Effector memory CD4-positive, alpha-beta T cell (primary cell): Measurements from ENCODE around the gene KIF20A.
"Not testable (repeated sequence)": the region's sequence is repeated elsewhere in the genome, so short reads cannot be mapped to it uniquely, and the experiment has no call there.

Source experiments
- DNase-seq, 3 donors: peaks; one replicate each; pipeline ENCODE4 v3.0.0-alpha.2; 2020
- H3K27ac ChIP-seq: 2 replicates; pipeline ENCODE4 v1.7.0; 2013; ENCODE audit warnings: mild to moderate bottlenecking, low read length, moderate library complexity; ENCODE audit not compliant: insufficient read depth, poor library complexity, severe bottlenecking
- H3K27me3 ChIP-seq: replicated peaks from 2 replicates; pipeline ENCODE4 v1.7.0; 2013; ENCODE audit warnings: mild to moderate bottlenecking, low read length; ENCODE audit not compliant: insufficient read depth, control insufficient read depth, poor library complexity, severe bottlenecking
- H3K36me3 ChIP-seq: 2 replicates; pipeline ENCODE4 v1.7.0; 2013; ENCODE audit warnings: mild to moderate bottlenecking, low read length, moderate library complexity; ENCODE audit not compliant: control insufficient read depth, insufficient read depth
- H3K4me1 ChIP-seq: 2 replicates; pipeline ENCODE4 v1.7.0; 2013; ENCODE audit warnings: low read length, mild to moderate bottlenecking; ENCODE audit not compliant: control insufficient read depth, insufficient read depth, poor library complexity, severe bottlenecking
- H3K4me3 ChIP-seq: 2 replicates; pipeline ENCODE4 v1.7.0; 2013; ENCODE audit warnings: low read length, low read depth, mild to moderate bottlenecking; ENCODE audit not compliant: insufficient read depth, poor library complexity, severe bottlenecking
- H3K9me3 ChIP-seq: 2 replicates; pipeline ENCODE4 v1.7.0; 2013; ENCODE audit warnings: mild to moderate bottlenecking, low read length, moderate library complexity; ENCODE audit not compliant: control insufficient read depth

The KIF20A gene

GRCh38 chr5:138155977-138156376 lies 22.9 kb upstream of the KIF20A start:
- H3K36me3 ChIP-seq, result peaks cover 34% of the 10 kb centered on the region
- H3K27ac ChIP-seq, H3K4me3 ChIP-seq, DNase-seq, H3K27me3 ChIP-seq, H3K4me1 ChIP-seq, H3K9me3 ChIP-seq: not testable (repeated sequence)

DNA sequence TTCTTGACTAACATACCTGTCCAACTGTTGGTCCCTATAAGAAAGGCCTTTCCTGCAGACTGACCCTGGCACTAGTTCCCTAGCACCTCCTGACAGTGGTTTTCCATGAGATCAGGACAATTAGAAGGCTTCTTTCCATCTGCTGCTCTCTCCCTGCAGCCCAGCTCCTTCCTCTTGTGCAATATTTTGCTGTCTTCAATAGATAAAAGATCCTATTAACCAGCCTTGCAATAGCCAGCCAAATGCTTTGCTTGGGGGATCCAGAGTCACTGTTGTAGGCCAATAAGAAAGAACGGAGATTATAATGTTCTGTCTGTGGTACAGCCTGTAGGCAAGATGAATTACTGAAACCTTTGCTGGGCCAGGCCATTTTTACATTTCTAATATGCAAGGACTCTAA lies 21.3 kb upstream of the KIF20A start:
- no peaks in the 10 kb centered on the region for H3K4me1 ChIP-seq
- H3K27me3 ChIP-seq, result no peaks in the 10 kb centered on the region
- no peak overlapping the region for H3K27ac ChIP-seq
- H3K9me3 ChIP-seq, result no peaks in the 10 kb centered on the region
- DNase-seq, result no peak
- no peak overlapping the region for H3K4me3 ChIP-seq
- peaks cover 51% of the 10 kb centered on the region for H3K36me3 ChIP-seq

DNA sequence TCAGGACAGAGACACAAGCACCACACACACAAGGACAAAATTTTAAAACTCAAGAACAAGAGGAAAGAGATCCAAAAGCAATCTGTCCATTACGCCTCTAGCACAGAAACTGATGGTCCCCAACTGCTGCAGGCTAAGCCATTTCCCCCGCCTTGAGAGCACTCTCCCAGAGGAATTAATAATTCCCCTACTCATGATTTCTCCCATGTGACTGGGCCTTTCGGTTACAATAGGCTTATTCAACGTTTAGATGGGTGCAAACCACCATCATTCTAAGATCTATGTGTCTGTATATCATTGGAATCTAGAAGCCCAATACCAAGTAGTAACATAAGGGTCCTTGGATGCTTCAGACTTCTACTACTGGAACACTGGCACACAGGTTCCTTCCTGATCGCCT lies 19.2 kb upstream of the KIF20A start:
- H3K4me1 ChIP-seq, result no peaks in the 10 kb centered on the region
- H3K9me3 ChIP-seq, result no peaks in the 10 kb centered on the region
- no peak overlapping the region for H3K27ac ChIP-seq
- H3K4me3 ChIP-seq, result no peak overlapping the region
- no peaks in the 10 kb centered on the region for H3K27me3 ChIP-seq
- H3K36me3 ChIP-seq, result peaks cover 71% of the 10 kb centered on the region
- no peak for DNase-seq

DNA sequence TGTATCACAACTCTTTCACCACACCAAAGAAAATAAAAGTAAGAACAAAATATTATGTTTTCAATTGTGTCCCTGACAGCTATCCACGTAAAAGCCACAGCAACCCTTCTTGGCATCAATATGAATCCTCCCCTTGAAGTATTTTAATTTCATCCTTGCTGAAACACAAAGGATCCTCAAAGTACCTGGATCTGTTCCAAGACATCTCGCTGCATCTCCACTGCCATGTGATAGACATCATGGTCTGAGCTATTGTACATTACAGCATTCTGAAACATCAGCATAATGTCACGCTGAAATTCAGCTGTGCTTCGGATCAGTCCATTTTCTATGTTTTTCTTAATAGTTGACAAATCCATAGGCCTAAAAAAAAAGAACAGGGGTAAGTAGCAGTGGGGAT lies 18.2 kb upstream of the KIF20A start:
- H3K9me3 ChIP-seq, result no peaks in the 10 kb centered on the region
- no peak for DNase-seq
- no peaks in the 10 kb centered on the region for H3K4me1 ChIP-seq
- H3K27ac ChIP-seq, result no peak overlapping the region
- no peak overlapping the region for H3K4me3 ChIP-seq
- H3K27me3 ChIP-seq, result no peaks in the 10 kb centered on the region
- peaks cover 81% of the 10 kb centered on the region for H3K36me3 ChIP-seq

DNA sequence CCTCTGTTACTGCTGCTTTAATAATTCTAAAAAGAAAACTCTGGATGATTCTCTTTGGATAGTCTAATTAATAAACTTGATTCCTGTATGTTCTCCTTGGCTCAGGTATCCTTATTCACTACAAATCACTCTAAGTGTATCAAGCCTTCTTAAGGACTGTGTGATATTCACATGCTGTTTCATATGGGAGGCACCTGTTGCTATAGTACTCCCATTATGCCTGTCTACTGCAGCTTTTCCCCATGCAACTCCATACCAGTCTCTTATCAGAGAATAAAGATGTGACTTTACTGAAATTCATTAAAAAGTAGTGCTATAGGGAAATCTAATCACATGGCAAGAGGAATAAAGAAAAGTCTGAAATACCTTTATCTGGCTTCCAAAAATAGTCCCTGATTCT lies 15.2 kb upstream of the KIF20A start:
- no peaks in the 10 kb centered on the region for H3K4me1 ChIP-seq
- no peaks in the 10 kb centered on the region for H3K9me3 ChIP-seq
- no peak overlapping the region for H3K4me3 ChIP-seq
- H3K36me3 ChIP-seq, result peaks cover 97% of the 10 kb centered on the region
- DNase-seq, result no peak
- H3K27me3 ChIP-seq, result no peaks in the 10 kb centered on the region
- H3K27ac ChIP-seq, result no peak overlapping the region

DNA sequence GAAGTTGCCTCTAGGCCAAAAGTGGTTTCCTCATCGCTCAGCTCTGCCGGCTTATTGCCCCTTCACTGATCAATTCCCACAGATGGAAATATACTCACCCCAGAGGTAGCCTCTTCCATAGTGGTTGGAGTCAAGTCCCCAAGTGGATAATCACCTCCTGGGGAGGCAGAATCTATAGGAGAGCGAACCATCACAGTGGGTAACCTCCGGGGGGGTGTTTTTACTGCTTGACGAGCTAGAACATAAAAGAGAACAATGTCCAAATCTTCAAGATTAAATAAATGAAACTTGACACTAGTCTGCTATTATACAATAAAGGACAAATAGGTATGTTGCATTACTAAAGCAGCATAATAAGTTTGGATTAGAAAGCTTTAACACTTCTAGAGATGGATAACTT lies 9.8 kb upstream of the KIF20A start:
- peaks cover 86% of the 10 kb centered on the region for H3K36me3 ChIP-seq
- H3K4me1 ChIP-seq, result no peaks in the 10 kb centered on the region
- H3K27me3 ChIP-seq, result no peaks in the 10 kb centered on the region
- no peak overlapping the region for H3K4me3 ChIP-seq
- no peaks in the 10 kb centered on the region for H3K9me3 ChIP-seq
- DNase-seq, result no peak
- no peak overlapping the region for H3K27ac ChIP-seq

- H3K27ac ChIP-seq, result no peak overlapping the region
- no peak for DNase-seq
- no peaks in the 10 kb centered on the region for H3K4me1 ChIP-seq
- no peaks in the 10 kb centered on the region for H3K27me3 ChIP-seq
- peaks cover 80% of the 10 kb centered on the region for H3K36me3 ChIP-seq
- H3K4me3 ChIP-seq, result no peak overlapping the region
- no peaks in the 10 kb centered on the region for H3K9me3 ChIP-seq
Observed at GRCh38 chr5:138170299-138170698, 8.6 kb upstream of the KIF20A start.

GRCh38 chr5:138177941-138178515 lies 884 bp upstream of the KIF20A start:
- no peaks in the 10 kb centered on the region for H3K27me3 ChIP-seq
- peak overlapping the region; percentile 68 for H3K27ac ChIP-seq
- H3K4me1 ChIP-seq, result peaks cover 7% of the 10 kb centered on the region
- H3K4me3 ChIP-seq, result peak overlapping the region; percentile 90
- H3K36me3 ChIP-seq, result peaks cover 14% of the 10 kb centered on the region
- DNase-seq, result no peak
- H3K9me3 ChIP-seq, result no peaks in the 10 kb centered on the region

DNA sequence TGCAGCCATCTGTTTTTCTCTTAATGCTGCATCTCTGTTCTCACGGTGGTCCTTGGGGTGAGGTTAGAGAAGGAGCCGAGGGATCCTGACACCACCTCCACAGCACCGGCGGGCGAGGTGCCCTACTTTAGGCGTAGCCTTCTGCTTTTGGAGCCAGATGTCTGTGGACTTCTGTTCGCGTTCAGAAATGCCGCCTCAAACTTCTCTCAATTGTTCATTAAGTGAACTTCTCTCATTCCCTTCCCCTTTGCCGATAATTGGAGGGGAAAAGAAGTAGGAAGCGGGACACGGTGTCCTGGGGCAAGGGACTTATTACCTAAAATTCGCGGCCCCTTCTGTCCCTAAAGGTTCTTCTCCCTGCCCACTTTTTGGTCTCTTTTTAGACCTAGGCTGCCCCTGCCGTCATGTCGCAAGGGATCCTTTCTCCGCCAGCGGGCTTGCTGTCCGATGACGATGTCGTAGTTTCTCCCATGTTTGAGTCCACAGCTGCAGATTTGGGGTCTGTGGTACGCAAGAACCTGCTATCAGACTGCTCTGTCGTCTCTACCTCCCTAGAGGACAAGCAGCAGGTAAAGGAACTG lies 455 bp downstream of the KIF20A start:
- peak overlapping the region; percentile 90 for H3K4me3 ChIP-seq
- H3K27me3 ChIP-seq, result no peaks in the 10 kb centered on the region
- peaks cover 7% of the 10 kb centered on the region for H3K4me1 ChIP-seq
- no peak overlapping the region for H3K27ac ChIP-seq
- peaks cover 3% of the 10 kb centered on the region for H3K36me3 ChIP-seq
- no peak for DNase-seq
- no peaks in the 10 kb centered on the region for H3K9me3 ChIP-seq

GRCh38 chr5:138180183-138180782 lies 1.4 kb downstream of the KIF20A start:
- Histone ChIP-seq H3K9me3 (no peaks in the 10 kb centered on the region), H3K4me1 (peaks cover 7% of the 10 kb centered on the region), H3K27ac (no peak overlapping the region), H3K27me3 (no peaks in the 10 kb centered on the region), H3K36me3 (peaks cover under 1% of the 10 kb centered on the region), H3K4me3 (no peak overlapping the region)
- DNase-seq, result no peak
